Spinal cord (tissue), 10 donors: ENCODE measurements around the gene KRTAP3-3. TPM values are rescaled to one million over a fixed set of nuclear protein-coding genes. Genes with fewer than 3 reads are reported as not detected.
"Not testable (repeated sequence)": the region's sequence is repeated elsewhere in the genome, so short reads cannot be mapped to it uniquely, and the experiment has no call there.

Experiments used
- DNase-seq, 6 donors: peaks; one replicate each; pipeline versions ENCODE4 v3.0.0 to v3.0.0-alpha.2; 2013 to 2015; ENCODE audit warnings: low spot score in 6 of 6, low read depth in 4 of 6
- H3K27ac ChIP-seq: one replicate; pipeline ENCODE4 v1.5.1; 2013; ENCODE audit warnings: low read depth, low read length, control low read depth
- H3K27me3 ChIP-seq: one replicate; pipeline ENCODE4 v1.6.1; 2013; ENCODE audit warnings: low read length; ENCODE audit not compliant: control insufficient read depth, insufficient read depth
- H3K36me3 ChIP-seq: one replicate; pipeline ENCODE4 v1.6.1; 2013; ENCODE audit warnings: low read length; ENCODE audit not compliant: control insufficient read depth, insufficient read depth
- H3K4me1 ChIP-seq: one replicate; pipeline ENCODE4 v1.6.1; 2013; ENCODE audit warnings: low read length; ENCODE audit not compliant: control insufficient read depth, insufficient read depth
- H3K4me3 ChIP-seq: one replicate; pipeline ENCODE4 v1.5.1; 2013; ENCODE audit warnings: low read depth, low read length, control low read depth
- H3K9me3 ChIP-seq: one replicate; pipeline ENCODE4 v1.6.1; 2013; ENCODE audit warnings: low read length; ENCODE audit not compliant: control insufficient read depth, insufficient read depth
- WGBS: methylation state at CpG from one replicate; pipeline ENCODE4 v1.1.5; 2013; ENCODE audit warnings: missing lambda C conversion rate; ENCODE audit not compliant: insufficient coverage; 5-methylcytosine and 5-hydroxymethylcytosine counted together
- long read RNA-seq, 4 donors: transcript quantifications; one replicate each; lab custom pipeline, GENCODE V29; 2026
- polyA plus RNA-seq, 2 donors: library from polyadenylated mRNA; unstranded; fragments of 120-200 nt; gene quantifications; one replicate each; pipeline ENCODE4 v1.2.1, GENCODE V29; 2013; ENCODE audit not compliant: insufficient read length in 2 of 2
- total RNA-seq, 2 donors: library from RNA; depleted of rRNA in 1 of 2; stranded (reverse); fragments of 120-200 nt in 1 of 2; fragments of >200 nt in 1 of 2; gene quantifications; one replicate each; pipeline versions ENCODE4 v1.2.3 to v1.2.4, GENCODE V29; 2013 to 2014
- donor health status: healthy.

The KRTAP3-3 gene
- not detected for total RNA-seq
- not detected for polyA plus RNA-seq
- long read RNA-seq, donor 1: 0 reads
- long read RNA-seq, donor 2, partial matches to known transcripts: 0 of 1 reads
- long read RNA-seq, donor 2, other reads (novel, unspliced or antisense): 0 of 1 reads
- long read RNA-seq, donor 3: 0 reads
- long read RNA-seq, donor 4: 0 reads

- WGBS: 18% methylated on average over 3 of the region's 4 CpGs
- no peak for DNase-seq
- no peaks in the 10 kb centered on the region for H3K4me1 ChIP-seq
These were observed at the start of gene KRTAP3-3 for GRCh38 chr17:40993839-40994238. KRTAP3-3 (minus strand) TSS chr17:40994164; CDS start chr17:40994097, 67 bp downstream.

GRCh38 chr17:41042953-41043352 is 49.0 kb upstream of the KRTAP3-3 start:
- Histone ChIP-seq H3K4me1 (no peaks in the 10 kb centered on the region), H3K4me3 (no peak overlapping the region), H3K9me3 (no peaks in the 10 kb centered on the region), H3K27me3 (no peaks in the 10 kb centered on the region), H3K36me3 (no peaks in the 10 kb centered on the region), H3K27ac (no peak overlapping the region)
- DNase-seq: no peak
- no CpG with 5 or more reads among the region's 1 CpG for WGBS

More at GRCh38 chr17:40993839-40994238, at the start of gene KRTAP3-3:
- Histone ChIP-seq H3K36me3 (no peaks in the 10 kb centered on the region), H3K27ac (no peak within 1 kb of the TSS), H3K4me3 (no peak within 1 kb of the TSS), H3K9me3 (no peaks in the 10 kb centered on the region), H3K27me3 (no peaks in the 10 kb centered on the region)

GRCh38 chr17:41040783-41041571 is 47.0 kb upstream of the KRTAP3-3 start, which contains the start of gene KRTAP1-1:
KRTAP1-1 (minus strand) TSS chr17:41041450; CDS start chr17:41041397, 53 bp downstream.
- 74% methylated on average over 11 of the region's 14 CpGs for WGBS
- not testable (repeated sequence) for H3K27ac ChIP-seq, H3K9me3 ChIP-seq, H3K36me3 ChIP-seq, H3K27me3 ChIP-seq, H3K4me3 ChIP-seq, H3K4me1 ChIP-seq
- DNase-seq: peak in 3 of 6 donors; percentile 5 to 55 (median 6)

GRCh38 chr17:41037853-41038350 is 43.9 kb upstream of the KRTAP3-3 start:
- H3K4me1 ChIP-seq: no peaks in the 10 kb centered on the region
- H3K27ac ChIP-seq: no peak overlapping the region
- H3K36me3 ChIP-seq: no peaks in the 10 kb centered on the region
- DNase-seq: no peak
- no peaks in the 10 kb centered on the region for H3K27me3 ChIP-seq
- 63% methylated on average over 1 of the region's 2 CpGs for WGBS
- H3K4me3 ChIP-seq: no peak overlapping the region
- H3K9me3 ChIP-seq: no peaks in the 10 kb centered on the region

GRCh38 chr17:41034346-41034935 is 40.5 kb upstream of the KRTAP3-3 start, which contains the start of gene KRTAP1-3:
KRTAP1-3 (minus strand) TSS chr17:41034874; CDS start chr17:41034821, 53 bp downstream.
- not testable (repeated sequence) for H3K36me3 ChIP-seq, H3K27ac ChIP-seq, H3K27me3 ChIP-seq, H3K9me3 ChIP-seq, H3K4me3 ChIP-seq, H3K4me1 ChIP-seq
- WGBS: 88% methylated on average over 7 of the region's 10 CpGs
- peak in 1 of 6 donors; percentile 41 for DNase-seq

- no peak within 1 kb of the TSS for H3K4me3 ChIP-seq
- no peaks in the 10 kb centered on the region for H3K27me3 ChIP-seq
- WGBS: 78% methylated on average over 10 of the region's 12 CpGs
- H3K4me1 ChIP-seq: no peaks in the 10 kb centered on the region
- H3K9me3 ChIP-seq: no peaks in the 10 kb centered on the region
- no peaks in the 10 kb centered on the region for H3K36me3 ChIP-seq
- no peak for DNase-seq
- no peak within 1 kb of the TSS for H3K27ac ChIP-seq
These were observed 35.8 kb upstream of the KRTAP3-3 start, which contains the start of gene KRTAP1-4 for GRCh38 chr17:41029633-41030245. KRTAP1-4 (minus strand) TSS chr17:41030195; CDS start chr17:41030078, 117 bp downstream.

GRCh38 chr17:41026715-41027471 is 32.9 kb upstream of the KRTAP3-3 start, which contains the start of gene KRTAP1-5:
KRTAP1-5 (minus strand) TSS chr17:41027208; CDS start chr17:41027155, 53 bp downstream.
- Histone ChIP-seq H3K27ac (no peak within 1 kb of the TSS), H3K27me3 (no peaks in the 10 kb centered on the region), H3K4me1 (no peaks in the 10 kb centered on the region), H3K9me3 (no peaks in the 10 kb centered on the region), H3K36me3 (no peaks in the 10 kb centered on the region), H3K4me3 (no peak within 1 kb of the TSS)
- 77% methylated on average over 7 of the region's 9 CpGs for WGBS
- DNase-seq: peak in 2 of 6 donors; percentile 4 to 65

- no peak for DNase-seq
- H3K36me3 ChIP-seq: no peaks in the 10 kb centered on the region
- 83% methylated on average over 1 of the region's 3 CpGs for WGBS
- H3K27me3 ChIP-seq: no peaks in the 10 kb centered on the region
- no peaks in the 10 kb centered on the region for H3K4me1 ChIP-seq
- H3K4me3 ChIP-seq: no peak overlapping the region
- no peak overlapping the region for H3K27ac ChIP-seq
- H3K9me3 ChIP-seq: no peaks in the 10 kb centered on the region
These were observed 30.7 kb upstream of the KRTAP3-3 start for GRCh38 chr17:41024697-41025096.

GRCh38 chr17:41020336-41020735 is 26.4 kb upstream of the KRTAP3-3 start:
- no peak for DNase-seq

More at GRCh38 chr17:41020336-41020735, 26.4 kb upstream of the KRTAP3-3 start:
- Histone ChIP-seq H3K4me1 (no peaks in the 10 kb centered on the region), H3K4me3 (no peak overlapping the region), H3K9me3 (no peaks in the 10 kb centered on the region), H3K27me3 (no peaks in the 10 kb centered on the region), H3K36me3 (no peaks in the 10 kb centered on the region), H3K27ac (no peak overlapping the region)
